AG04449 (cell line): Measurements from ENCODE around the gene NUMBL.
"Not testable (repeated sequence)": the region's sequence is repeated elsewhere in the genome, so short reads cannot be mapped to it uniquely, and the experiment has no call there.

ENCODE experiments used
- CTCF ChIA-PET: fragments of 350-600 bp; formaldehyde crosslinking; extraction: SDS; loops from one replicate; lab custom pipeline; 2021; ENCODE audit warnings: antibody characterized with exemption; lab: Yijun Ruan, JAX
- POLR2A ChIA-PET: fragments of 400-600, 350-600 bp; formaldehyde crosslinking; extraction: SDS; loops from one replicate; lab custom pipeline; 2020; ENCODE audit warnings: antibody characterized with exemption, inconsistent platforms; lab: Yijun Ruan, JAX
- DNase-seq: peaks from one replicate; pipeline ENCODE4 v3.0.0-alpha.2; 2010; ENCODE audit warnings: low read depth, low spot score
- H3K4me3 ChIP-seq: 2 replicates; pipeline ENCODE4 v1.5.1; 2011; ENCODE audit warnings: low read depth, mild to moderate bottlenecking, control low read depth, low read length
- TF ChIP-seq, protein P1 (sequence below): IDR thresholded peaks from one replicate; pipeline ENCODE4 v1.5.1; 2011; ENCODE audit warnings: mild to moderate bottlenecking, moderate library complexity, low read length, control low read depth, inconsistent platforms; ENCODE audit not compliant: insufficient read depth; ENCODE audit errors: missing control alignments

The NUMBL gene

DNA sequence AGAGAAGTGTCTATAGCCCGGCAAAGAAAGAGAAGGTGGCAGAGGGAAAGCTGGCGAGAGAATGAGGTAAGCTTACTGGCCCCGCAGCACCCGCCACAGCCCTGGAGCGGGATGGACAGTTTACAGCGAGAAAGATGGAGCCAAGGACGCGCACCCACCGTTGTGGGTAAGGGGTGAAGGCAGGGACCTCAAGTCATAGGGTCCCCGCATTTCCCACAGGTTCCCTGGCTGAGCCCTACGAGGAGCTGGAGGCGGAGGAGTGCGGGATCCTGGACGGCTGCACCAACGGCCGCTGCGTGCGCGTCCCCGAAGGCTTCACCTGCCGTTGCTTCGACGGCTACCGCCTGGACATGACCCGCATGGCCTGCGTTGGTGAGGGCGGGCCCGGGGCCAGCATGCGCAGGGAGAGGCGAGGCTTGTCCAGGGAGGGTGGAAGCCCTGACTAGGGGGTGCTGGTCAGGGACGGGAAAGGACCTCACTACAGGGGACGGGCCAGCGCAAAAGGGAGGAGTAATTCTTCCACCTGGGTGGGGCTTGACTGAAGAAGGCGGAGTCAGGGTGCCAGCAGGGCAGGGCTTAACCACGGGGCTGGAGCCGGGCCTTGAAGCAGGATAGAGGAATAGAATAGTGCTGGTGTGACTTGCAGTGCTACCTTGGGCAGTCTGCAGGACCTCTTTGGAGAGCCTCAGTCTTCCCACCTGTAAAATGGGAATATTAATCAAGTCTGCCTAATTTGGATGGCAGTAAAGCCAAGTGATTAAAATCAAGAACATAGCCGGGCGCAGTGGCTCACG lies 62.8 kb downstream of the NUMBL start:
- H3K4me3 ChIP-seq, result no peak overlapping the region
- ChIA-PET CTCF (interaction anchor here (1.1 kb wide), 1 partner anchor 24 kb away, joined by 3 read pairs; no protein-coding TSS in a partner anchor), POLR2A (interaction anchor here (1.0 kb wide), 1 partner anchor 13 kb away, joined by 3 read pairs; no protein-coding TSS in a partner anchor)
- no peak for DNase-seq
- TF ChIP-seq, protein P1, sequence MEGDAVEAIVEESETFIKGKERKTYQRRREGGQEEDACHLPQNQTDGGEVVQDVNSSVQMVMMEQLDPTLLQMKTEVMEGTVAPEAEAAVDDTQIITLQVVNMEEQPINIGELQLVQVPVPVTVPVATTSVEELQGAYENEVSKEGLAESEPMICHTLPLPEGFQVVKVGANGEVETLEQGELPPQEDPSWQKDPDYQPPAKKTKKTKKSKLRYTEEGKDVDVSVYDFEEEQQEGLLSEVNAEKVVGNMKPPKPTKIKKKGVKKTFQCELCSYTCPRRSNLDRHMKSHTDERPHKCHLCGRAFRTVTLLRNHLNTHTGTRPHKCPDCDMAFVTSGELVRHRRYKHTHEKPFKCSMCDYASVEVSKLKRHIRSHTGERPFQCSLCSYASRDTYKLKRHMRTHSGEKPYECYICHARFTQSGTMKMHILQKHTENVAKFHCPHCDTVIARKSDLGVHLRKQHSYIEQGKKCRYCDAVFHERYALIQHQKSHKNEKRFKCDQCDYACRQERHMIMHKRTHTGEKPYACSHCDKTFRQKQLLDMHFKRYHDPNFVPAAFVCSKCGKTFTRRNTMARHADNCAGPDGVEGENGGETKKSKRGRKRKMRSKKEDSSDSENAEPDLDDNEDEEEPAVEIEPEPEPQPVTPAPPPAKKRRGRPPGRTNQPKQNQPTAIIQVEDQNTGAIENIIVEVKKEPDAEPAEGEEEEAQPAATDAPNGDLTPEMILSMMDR, result no peak

DNA sequence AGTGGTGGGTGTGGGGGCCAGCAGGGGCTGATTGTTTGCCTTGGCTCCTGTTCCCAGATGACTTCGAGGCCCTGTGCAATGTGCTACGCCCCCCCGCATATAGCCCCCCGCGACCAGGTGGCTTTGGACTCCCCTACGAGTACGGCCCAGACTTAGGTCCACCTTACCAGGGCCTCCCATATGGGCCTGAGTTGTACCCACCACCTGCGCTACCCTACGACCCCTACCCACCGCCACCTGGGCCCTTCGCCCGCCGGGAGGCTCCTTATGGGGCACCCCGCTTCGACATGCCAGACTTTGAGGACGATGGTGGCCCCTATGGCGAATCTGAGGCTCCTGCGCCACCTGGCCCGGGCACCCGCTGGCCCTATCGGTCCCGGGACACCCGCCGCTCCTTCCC lies 63.5 kb downstream of the NUMBL start:
- TF ChIP-seq, protein P1, result no peak
- POLR2A ChIA-PET, result interaction anchor here (1.0 kb wide), 1 partner anchor 12 kb away, joined by 3 read pairs; no protein-coding TSS in a partner anchor
- no peak for DNase-seq
- CTCF ChIA-PET, result interaction anchor here (1.1 kb wide), 1 partner anchor 23 kb away, joined by 3 read pairs; no protein-coding TSS in a partner anchor
- no peak overlapping the region for H3K4me3 ChIP-seq

DNA sequence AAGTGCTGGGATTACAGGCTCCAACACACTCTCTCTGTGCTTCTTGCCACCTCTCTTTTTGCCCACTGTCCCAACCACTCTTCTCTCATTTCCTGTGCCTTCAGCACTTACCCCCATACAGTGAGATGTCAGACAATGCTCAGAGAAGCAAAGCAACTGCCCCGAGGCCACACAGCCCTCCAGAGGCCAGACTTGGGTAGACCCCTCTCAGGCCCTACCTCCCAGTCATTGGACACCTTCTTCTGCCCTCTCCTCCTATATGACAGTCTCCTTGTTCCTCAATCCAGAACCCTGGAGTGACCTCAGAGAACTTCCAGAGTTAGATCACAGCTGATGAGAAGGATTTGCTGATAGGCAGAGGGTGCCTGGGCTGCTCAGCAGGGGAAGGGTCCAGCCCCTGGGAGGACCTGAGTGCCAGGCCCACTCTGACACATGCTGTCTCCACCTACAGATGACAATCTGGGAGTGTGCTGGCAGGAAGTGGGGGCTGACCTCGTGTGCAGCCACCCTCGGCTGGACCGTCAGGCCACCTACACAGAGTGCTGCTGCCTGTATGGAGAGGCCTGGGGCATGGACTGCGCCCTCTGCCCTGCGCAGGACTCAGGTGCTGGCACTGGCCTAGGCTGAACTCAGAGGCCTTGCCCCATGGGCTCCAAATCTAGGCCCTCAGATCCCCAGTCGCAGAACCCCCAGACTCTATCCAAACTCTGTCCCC lies 64.9 kb downstream of the NUMBL start:
- DNase-seq, result no peak
- no peak overlapping the region for H3K4me3 ChIP-seq
- TF ChIP-seq, protein P1, result no peak
- CTCF ChIA-PET, result interaction anchor here (9.1 kb wide), 1 partner anchor 9 kb away, joined by 135 read pairs; no protein-coding TSS in a partner anchor
- POLR2A ChIA-PET, result no interaction called here

DNA sequence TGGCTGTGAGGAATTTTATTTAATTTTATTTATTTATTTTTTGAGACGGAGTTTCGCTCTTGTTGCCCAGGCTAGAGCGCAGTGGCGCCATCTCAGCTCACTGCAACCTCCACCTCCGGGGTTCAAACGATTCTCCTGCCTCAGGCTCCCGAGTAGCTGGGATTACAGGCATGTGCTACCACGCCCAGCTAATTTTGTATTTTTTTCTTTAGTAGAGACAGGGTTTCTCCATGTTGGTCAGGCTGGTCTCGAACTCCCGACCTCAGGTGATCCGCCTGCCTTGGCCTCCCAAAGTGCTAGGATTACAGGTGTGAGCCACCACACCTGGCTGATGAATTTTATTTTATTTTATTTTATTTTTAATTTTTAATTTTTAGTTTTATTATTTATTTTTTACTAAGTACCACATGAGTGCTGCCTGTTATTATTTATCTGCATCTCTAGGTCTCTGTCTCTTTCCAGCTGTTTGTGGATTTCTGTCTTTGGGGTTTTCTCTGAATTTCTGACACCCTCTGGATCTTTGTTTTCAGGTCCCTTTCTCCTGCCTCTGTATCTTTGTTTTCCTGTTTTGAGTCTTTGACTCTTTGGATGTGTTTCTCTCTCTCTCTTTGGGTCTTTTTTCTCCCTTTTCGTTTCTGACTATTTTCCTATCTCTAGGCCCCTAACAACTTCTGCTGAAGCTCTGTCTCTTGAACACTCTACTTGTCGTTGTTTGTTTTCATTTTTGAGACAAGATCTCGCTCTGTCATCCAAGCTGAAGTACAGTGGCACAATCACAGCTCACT lies 65.9 kb downstream of the NUMBL start:
- CTCF ChIA-PET, result interaction anchor here (1.0 to 9.1 kb wide), 3 partner anchors 9 to 19 kb away, joined by 3 to 135 read pairs (median 4); no protein-coding TSS in a partner anchor
- H3K4me3 ChIP-seq, POLR2A ChIA-PET, DNase-seq: not testable (repeated sequence)

DNA sequence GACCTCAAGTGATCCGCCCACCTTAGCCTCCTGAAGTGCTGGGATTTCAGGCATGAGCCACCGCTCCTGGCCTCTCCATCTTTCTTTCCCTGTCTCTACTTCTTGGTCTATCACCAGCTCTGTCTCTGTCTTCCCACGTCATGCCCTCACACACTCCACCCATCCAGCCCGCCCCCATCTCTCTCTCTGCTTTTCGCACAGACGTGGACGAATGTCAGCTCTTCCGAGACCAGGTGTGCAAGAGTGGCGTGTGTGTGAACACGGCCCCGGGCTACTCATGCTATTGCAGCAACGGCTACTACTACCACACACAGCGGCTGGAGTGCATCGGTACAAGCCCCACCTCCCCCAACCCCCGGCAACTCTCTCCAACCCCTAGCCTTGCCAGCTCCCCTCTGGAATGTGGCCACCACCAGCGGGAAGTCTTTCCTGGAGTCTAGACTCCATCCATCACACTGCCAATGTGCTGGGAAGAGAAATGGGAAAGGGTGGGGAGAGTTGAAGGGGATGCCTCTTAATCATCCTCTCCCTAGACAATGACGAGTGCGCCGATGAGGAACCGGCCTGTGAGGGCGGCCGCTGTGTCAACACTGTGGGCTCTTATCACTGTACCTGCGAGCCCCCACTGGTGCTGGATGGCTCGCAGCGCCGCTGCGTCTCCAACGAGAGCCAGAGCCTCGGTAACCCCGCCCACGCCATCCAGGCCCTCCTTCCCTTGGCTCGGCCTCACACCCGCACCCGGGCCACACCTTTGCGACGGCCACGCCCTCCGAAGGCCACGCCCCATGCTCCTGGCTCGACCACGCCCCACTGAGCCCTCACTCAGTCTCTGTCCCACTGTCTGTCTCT lies 66.8 kb downstream of the NUMBL start:
- CTCF ChIA-PET, result interaction anchor here (1.0 to 9.1 kb wide), 4 partner anchors 8 to 319 kb away, joined by 3 to 135 read pairs (median 4); no protein-coding TSS in a partner anchor
- DNase-seq, result no peak
- POLR2A ChIA-PET, result no interaction called here
- no peak overlapping the region for H3K4me3 ChIP-seq
- TF ChIP-seq, protein P1, result no peak

DNA sequence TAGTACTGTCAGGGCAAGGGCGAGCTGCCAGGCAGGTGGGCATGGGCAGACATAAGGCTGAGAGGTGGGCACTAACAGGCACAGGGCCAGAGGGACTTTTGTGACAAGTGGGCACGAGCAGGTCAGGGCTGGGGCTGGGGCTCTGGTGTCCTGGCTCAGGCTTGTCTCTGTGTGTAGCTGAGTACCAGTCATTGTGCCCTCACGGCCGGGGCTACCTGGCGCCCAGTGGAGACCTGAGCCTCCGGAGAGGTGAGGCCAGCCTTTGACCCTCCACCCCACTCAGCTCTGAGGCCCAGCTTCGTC lies 67.7 kb downstream of the NUMBL start:
- H3K4me3 ChIP-seq, result no peak overlapping the region
- TF ChIP-seq, protein P1, result no peak
- POLR2A ChIA-PET, result no interaction called here
- DNase-seq, result no peak
- CTCF ChIA-PET, result interaction anchor here (1.0 to 9.1 kb wide), 4 partner anchors 12 to 318 kb away, joined by 3 to 135 read pairs (median 4); no protein-coding TSS in a partner anchor
